IMR-90 (cell line): ENCODE results near the gene MBOAT2. TPM values are rescaled to one million over a fixed set of nuclear protein-coding genes. Genes with fewer than 3 reads are reported as not detected.

ENCODE experiments used
- ATAC-seq: fragments of 200-7000 bp; cut with Tn5 transposase; 2 replicates; pipeline ENCODE4 v1.9.1; 2020; ENCODE audit warnings: low read depth, mild to moderate bottlenecking, moderate library complexity
- BruUV-seq: library from RNA; stranded (reverse); fragments of 400-500 nt; replicated peaks from 2 replicates; lab custom pipeline; 2021; lab: Mats Ljungman, UMichigan
- CTCF ChIA-PET: fragments of 300-600 bp; formaldehyde crosslinking; extraction: SDS; loops from one replicate; lab custom pipeline; 2021; ENCODE audit warnings: antibody characterized with exemption; lab: Yijun Ruan, JAX
- POLR2A ChIA-PET: fragments of 300-600 bp; sonication (Branson Sonifier 250); formaldehyde crosslinking; loops from one replicate; lab custom pipeline; 2022; ENCODE audit warnings: antibody characterized with exemption; ENCODE audit not compliant: unreplicated experiment; lab: Charles Lee
- DNase-seq: peaks from one replicate; pipeline ENCODE4 v3.0.0; 2013
- H2AFZ ChIP-seq: replicated peaks from 2 replicates; pipeline ENCODE3; 2013; ENCODE audit warnings: low read length, mild to moderate bottlenecking; ENCODE audit not compliant: poor library complexity
- H2AK5ac ChIP-seq: 2 replicates; pipeline ENCODE4 v1.6.1; 2013; ENCODE audit warnings: low read depth, low read length, inconsistent platforms
- H2AK9ac ChIP-seq: replicated peaks from 2 replicates; pipeline ENCODE3; 2013; ENCODE audit warnings: mild to moderate bottlenecking, low read depth, low read length, moderate library complexity; ENCODE audit not compliant: poor library complexity
- H2BK120ac ChIP-seq: 2 replicates; pipeline ENCODE4 v1.6.1; 2013; ENCODE audit warnings: low read depth, low read length, inconsistent platforms
- H2BK15ac ChIP-seq: 3 replicates; pipeline ENCODE4 v1.6.1; 2013; ENCODE audit warnings: low read depth, low read length, inconsistent platforms
- H2BK20ac ChIP-seq: 2 replicates; pipeline ENCODE4 v1.6.1; 2013; ENCODE audit warnings: low read depth, mild to moderate bottlenecking, inconsistent platforms, low read length, moderate library complexity
- H2BK5ac ChIP-seq: 2 replicates; pipeline ENCODE4 v1.6.1; 2013; ENCODE audit warnings: mild to moderate bottlenecking, low read depth, low read length, inconsistent platforms; ENCODE audit not compliant: poor library complexity, severe bottlenecking
- H3K14ac ChIP-seq: replicated peaks from 2 replicates; pipeline ENCODE4 v1.6.1; 2013; ENCODE audit warnings: low read depth, low read length, inconsistent platforms
- H3K18ac ChIP-seq: 2 replicates; pipeline ENCODE4 v1.6.1; 2013; ENCODE audit warnings: low read depth, low read length, control low read depth
- H3K23ac ChIP-seq: 2 replicates; pipeline ENCODE4 v1.6.1; 2013; ENCODE audit warnings: low read depth, low read length, inconsistent platforms
- H3K27ac ChIP-seq: 2 replicates; pipeline ENCODE4 v1.5.1; 2013; ENCODE audit warnings: mild to moderate bottlenecking, control low read depth, low read length; ENCODE audit not compliant: insufficient read depth
- H3K27me3 ChIP-seq: 2 replicates; pipeline ENCODE4 v1.6.1; 2013; ENCODE audit warnings: low read length; ENCODE audit not compliant: control insufficient read depth, insufficient read depth
- H3K36me3 ChIP-seq: 2 replicates; pipeline ENCODE4 v1.6.1; 2013; ENCODE audit warnings: low read length, mixed read lengths; ENCODE audit not compliant: control insufficient read depth, insufficient read depth
- H3K4ac ChIP-seq: 2 replicates; pipeline ENCODE4 v1.6.1; 2013; ENCODE audit warnings: low read depth, low read length, inconsistent platforms
- H3K4me1 ChIP-seq: 2 replicates; pipeline ENCODE4 v1.6.1; 2013; ENCODE audit warnings: low read length, mixed read lengths; ENCODE audit not compliant: control insufficient read depth, insufficient read depth
- H3K4me2 ChIP-seq: 2 replicates; pipeline ENCODE4 v1.6.1; 2013; ENCODE audit warnings: low read depth, mild to moderate bottlenecking, control low read depth, low read length, moderate library complexity
- H3K4me3 ChIP-seq: 2 replicates; pipeline ENCODE4 v1.5.1; 2013; ENCODE audit warnings: low read depth, mild to moderate bottlenecking, control low read depth, low read length, moderate library complexity; ENCODE audit not compliant: insufficient read depth
- H3K56ac ChIP-seq: 2 replicates; pipeline ENCODE4 v1.6.1; 2013; ENCODE audit warnings: low read length, inconsistent platforms; ENCODE audit not compliant: insufficient read depth; ENCODE audit errors: extremely low read depth
- H3K79me1 ChIP-seq, 2 experiments: 2 replicates each; pipeline ENCODE4 v1.6.1; 2013; ENCODE audit warnings: low read length in 2 of 2, inconsistent platforms in 1 of 2, low read depth in 1 of 2
- H3K9ac ChIP-seq: 2 replicates; pipeline ENCODE4 v1.6.1; 2013; ENCODE audit warnings: low read depth, low read length, control low read depth
- H3K9me1 ChIP-seq: 2 replicates; pipeline ENCODE4 v1.6.1; 2013; ENCODE audit warnings: low read length, inconsistent platforms; ENCODE audit not compliant: insufficient read depth
- H3K9me3 ChIP-seq: 2 replicates; pipeline ENCODE4 v1.6.1; 2013; ENCODE audit warnings: low read length; ENCODE audit not compliant: control insufficient read depth, insufficient read depth
- H4K20me1 ChIP-seq: 2 replicates; pipeline ENCODE4 v1.6.1; 2013; ENCODE audit warnings: low read length, inconsistent platforms; ENCODE audit not compliant: insufficient read depth
- H4K5ac ChIP-seq: 2 replicates; pipeline ENCODE4 v1.6.1; 2013; ENCODE audit warnings: mild to moderate bottlenecking, low read depth, low read length, control low read depth
- H4K8ac ChIP-seq, 2 experiments: 2 replicates each; pipeline ENCODE4 v1.6.1; 2013; ENCODE audit warnings: low read depth in 2 of 2, low read length in 2 of 2, control low read depth in 1 of 2, inconsistent platforms in 1 of 2
- H4K91ac ChIP-seq: 2 replicates; pipeline ENCODE4 v1.6.1; 2013; ENCODE audit warnings: low read depth, low read length, inconsistent platforms; ENCODE audit not compliant: insufficient read depth
- BHLHE40 ChIP-seq: fragments of 150-350 bp; IDR thresholded peaks from 2 replicates; pipeline ENCODE4 v1.6.1; 2016; ENCODE audit warnings: mild to moderate bottlenecking, low read depth, low read length
- CHD1 ChIP-seq: IDR thresholded peaks from 2 replicates; pipeline ENCODE4 v1.6.1; 2012; ENCODE audit warnings: low read depth, low read length, improper control_type of control experiment
- CTCF ChIP-seq: conservative IDR thresholded peaks from 2 replicates; pipeline ENCODE4 v1.5.1; 2012; ENCODE audit warnings: mild to moderate bottlenecking, low read depth, low read length, improper control_type of control experiment
- ELK1 ChIP-seq: fragments of 150-350 bp; IDR thresholded peaks from 2 replicates; pipeline ENCODE4 v1.6.1; 2016; ENCODE audit warnings: low read depth, mild to moderate bottlenecking, low read length, moderate library complexity, borderline replicate concordance
- MAFK ChIP-seq: IDR thresholded peaks from 2 replicates; pipeline ENCODE4 v1.6.1; 2012; ENCODE audit warnings: low read depth, low read length, improper control_type of control experiment
- MAZ ChIP-seq: IDR thresholded peaks from 2 replicates; pipeline ENCODE4 v1.6.1; 2012; ENCODE audit warnings: low read depth, mild to moderate bottlenecking, low read length, improper control_type of control experiment, moderate library complexity, borderline replicate concordance
- MXI1 ChIP-seq: IDR thresholded peaks from 2 replicates; pipeline ENCODE4 v1.6.1; 2012; ENCODE audit warnings: low read depth, mild to moderate bottlenecking, low read length, moderate library complexity, borderline replicate concordance
- POLR2A ChIP-seq: IDR thresholded peaks from 2 replicates; pipeline ENCODE4 v1.6.1; 2012; ENCODE audit warnings: mild to moderate bottlenecking, low read depth, low read length
- RCOR1 ChIP-seq: IDR thresholded peaks from 2 replicates; pipeline ENCODE4 v1.6.1; 2012; ENCODE audit warnings: mild to moderate bottlenecking, low read length, improper control_type of control experiment; ENCODE audit not compliant: insufficient replicate concordance
- SMC3 ChIP-seq: fragments of 150-350 bp; IDR thresholded peaks from 2 replicates; pipeline ENCODE4 v1.6.1; 2016; ENCODE audit warnings: low read depth, mild to moderate bottlenecking, antibody characterized with exemption, low read length, moderate library complexity
- USF2 ChIP-seq: fragments of 150-350 bp; IDR thresholded peaks from 2 replicates; pipeline ENCODE4 v1.6.1; 2017; ENCODE audit warnings: mild to moderate bottlenecking, antibody characterized with exemption, low read length, low read depth
- WGBS, 2 experiments: methylation state at CpG; one replicate each; pipeline versions ENCODE4 v1.1.5 to v1.1.7; 2013; ENCODE audit warnings: missing lambda C conversion rate in 2 of 2; ENCODE audit not compliant: insufficient read length in 1 of 2; ENCODE audit errors: extremely low coverage in 2 of 2; 5-methylcytosine and 5-hydroxymethylcytosine counted together
- dilution Hi-C: fragments of 300-500 bp; cut with HindIII; formaldehyde crosslinking; loops from one replicate; pipeline ENCODE4 v1.14.3; 2018; ENCODE audit warnings: low sequenced_read_pairs; ENCODE audit not compliant: unreplicated experiment
- in situ Hi-C: fragments of 300-500 bp; cut with MboI; formaldehyde crosslinking; loops from 3 replicates; pipeline ENCODE4 v1.14.3; 2019; ENCODE audit warnings: low sequenced_read_pairs, inconsistent platforms, mixed read lengths
- intact Hi-C: fragments of 100-400 bp; cut with micrococcal nuclease; formaldehyde crosslinking; loops from 2 replicates; pipeline ENCODE4 v1.10.0; 2022
- polyA plus RNA-seq, 3 experiments: library from polyadenylated mRNA; depleted of rRNA; stranded (reverse); fragments of >200 nt; gene quantifications; 2 replicates each; pipeline ENCODE4 v1.2.3, GENCODE V29; 2012; ENCODE audit warnings: low replicate concordance in 1 of 3
- total RNA-seq: library from RNA; depleted of rRNA; stranded (reverse); fragments of >200 nt; gene quantifications from 2 replicates; pipeline ENCODE4 v1.2.3, GENCODE V29; 2012

The MBOAT2 gene
- total and polyA plus RNA-seq, 2 of the 4 experiments (the other 2 are of a cell fraction) = 33.9 to 102 TPM

- ChIA-PET POLR2A (no interaction called here), CTCF (no interaction called here)
- no peak overlapping the region for H2AK5ac ChIP-seq
- H3K4me1 ChIP-seq = peaks cover 1% of the 10 kb centered on the region; the same call in 1 of the 2 replicates
- in situ Hi-C loops = no loop called here
- no peak overlapping the region; the same call in 1 of the 2 replicates for H4K5ac ChIP-seq
- intact Hi-C loops = no loop called here
- H3K4ac ChIP-seq = no peak overlapping the region
- H2BK120ac ChIP-seq = no peak overlapping the region
- H4K8ac ChIP-seq = no peak overlapping the region
- H2BK5ac ChIP-seq = no peak overlapping the region
- no peaks in the 10 kb centered on the region for H3K27me3 ChIP-seq
- no peak overlapping the region for H3K14ac ChIP-seq
- H3K36me3 ChIP-seq = peaks cover 6% of the 10 kb centered on the region
- no peak overlapping the region for H3K18ac ChIP-seq
- TF ChIP-seq CHD1 (no peak), MAFK (no peak), SMC3 (no peak), MXI1 (no peak), USF2 (no peak), RCOR1 (no peak), ELK1 (no peak), CTCF (no peak), BHLHE40 (no peak), MAZ (no peak), POLR2A (no peak)
- no peak overlapping the region for H3K4me3 ChIP-seq
- 100% methylated on average over 1 of the region's 4 CpGs; no CpG with 5 or more reads in 1 of the 2 experiments for WGBS, 2 experiments
- H3K4me2 ChIP-seq = no peak overlapping the region
- no TSS peak for BruUV-seq
- ATAC-seq = no peak
- H3K9me1 ChIP-seq = no peaks in the 10 kb centered on the region; the same call in 1 of the 2 replicates
- dilution Hi-C loops = no loop called here
- H2BK15ac ChIP-seq = no peak overlapping the region
- no peaks in the 10 kb centered on the region for H4K20me1 ChIP-seq
- no peak overlapping the region for H3K9ac ChIP-seq
- H3K56ac ChIP-seq = no peak overlapping the region
- H2AK9ac ChIP-seq = no peak overlapping the region
- H2BK20ac ChIP-seq = no peak overlapping the region
- no peak overlapping the region for H3K23ac ChIP-seq
- no peak for DNase-seq
- H4K91ac ChIP-seq = no peak overlapping the region
- H3K79me1 ChIP-seq = peaks cover 39 to 46% of the 10 kb centered on the region in 2 experiments
- H3K27ac ChIP-seq = no peak overlapping the region
- peaks cover 6% of the 10 kb centered on the region for H3K9me3 ChIP-seq
- H2AFZ ChIP-seq = no peak overlapping the region
Observed at GRCh38 chr2:8957628-8958027, 45.9 kb downstream of the MBOAT2 start.
